K562 (cell line): ENCODE measurements around the gene MILR1. TPM values are rescaled to one million over a fixed set of nuclear protein-coding genes. Genes with fewer than 3 reads are reported as not detected.
A peak's percentile ranks its signal among the peaks of the same experiment; 100 is the strongest.

ENCODE experiments used
- ARID3B ChIP-seq: fragments of 250-450 bp; sonication (Bioruptor Pico); IDR thresholded peaks from 2 replicates; pipeline ENCODE4 v1.4.0; 2020; ENCODE audit warnings: borderline replicate concordance
- E2F8 ChIP-seq: fragments of 450-650 bp; IDR thresholded peaks from 2 replicates; pipeline ENCODE4 v1.7.1; 2018; ENCODE audit warnings: mild to moderate bottlenecking, low read depth; ENCODE audit not compliant: partially characterized antibody
- HIVEP1 ChIP-seq: fragments of 250-450 bp; sonication (Bioruptor Pico); IDR thresholded peaks from 2 replicates; pipeline ENCODE4 v1.4.0; 2020; ENCODE audit warnings: mild to moderate bottlenecking
- NKRF ChIP-seq: fragments of 450-650 bp; IDR thresholded peaks from 2 replicates; pipeline ENCODE4 v1.6.1; 2016; ENCODE audit warnings: borderline replicate concordance
- PKNOX1 ChIP-seq: fragments of 450-650 bp; IDR thresholded peaks from 2 replicates; pipeline ENCODE4 v1.6.1; 2016
- PTTG1 ChIP-seq: fragments of 450-650 bp; IDR thresholded peaks from 2 replicates; pipeline ENCODE4 v1.6.1; 2016; ENCODE audit warnings: low read depth, mild to moderate bottlenecking, missing genetic modification characterization, missing compliant biosample characterization
- RUNX1 ChIP-seq: sonication (generic); IDR thresholded peaks from 2 replicates; pipeline ENCODE4 v1.6.1; 2016; ENCODE audit warnings: antibody characterized with exemption, low read depth
- TSHZ1 ChIP-seq: fragments of 250-450 bp; sonication (Bioruptor Pico); IDR thresholded peaks from 2 replicates; pipeline ENCODE4 v1.4.0; 2020; ENCODE audit warnings: mild to moderate bottlenecking, moderate library complexity
- ZBTB33 ChIP-seq: sonication (generic); formaldehyde crosslinking; IDR thresholded peaks from 2 replicates; pipeline ENCODE4 v1.8.1; 2023; ENCODE audit warnings: mild to moderate bottlenecking, missing genetic modification reagents
- polyA plus RNA-seq, 8 experiments: library from polyadenylated mRNA; depleted of rRNA in 4 of 8; stranded (reverse) in 5 of 8; unstranded in 3 of 8; fragments of >200 nt; fragmentation: Nextera tagmentation in 2 of 8; fragmentation: Illumina TruSeq in 1 of 8; extraction: Ambion mirVana in 2 of 8; extraction: Trizol in 1 of 8; gene quantifications; 2 replicates each; pipeline versions ENCODE4 v1.2.1 to v1.2.3, GENCODE V29; 2011 to 2014; ENCODE audit warnings: inconsistent platforms in 1 of 8, missing spikeins in 1 of 8
- total RNA-seq, 7 experiments: library from RNA; depleted of rRNA in 6 of 7; stranded (reverse); fragments of >200 nt in 6 of 7; fragmentation: Illumina TruSeq in 2 of 7; extraction: Trizol in 2 of 7; gene quantifications; 2 replicates each; pipeline versions ENCODE4 v1.2.1 to v1.2.3, GENCODE V29; 2011 to 2021; ENCODE audit warnings: low replicate concordance in 1 of 7

MILR1 gene
- total and polyA plus RNA-seq, 9 of the 15 experiments (the other 6 are each of a cell fraction or from before 2014, with no cell fraction given), result 3.8 to 14.1 (median 7.1) TPM

GRCh38 chr17:64441772-64442540 is 7.0 kb upstream of the MILR1 start (continued):
- no peak for TF ChIP-seq PKNOX1
- no peak for TF ChIP-seq HIVEP1 (CRISPR knock-in tag)
- TF ChIP-seq PTTG1, result no peak
- peak; percentile 53; the same call in 1 of the 2 replicates for TF ChIP-seq ZBTB33
- TF ChIP-seq TSHZ1, result no peak
- no peak for TF ChIP-seq ARID3B (CRISPR knock-in tag)
- TF ChIP-seq RUNX1, result no peak
- no peak for TF ChIP-seq E2F8
- no peak for TF ChIP-seq NKRF
